ENCODE results near the gene NPR2.

DNA sequence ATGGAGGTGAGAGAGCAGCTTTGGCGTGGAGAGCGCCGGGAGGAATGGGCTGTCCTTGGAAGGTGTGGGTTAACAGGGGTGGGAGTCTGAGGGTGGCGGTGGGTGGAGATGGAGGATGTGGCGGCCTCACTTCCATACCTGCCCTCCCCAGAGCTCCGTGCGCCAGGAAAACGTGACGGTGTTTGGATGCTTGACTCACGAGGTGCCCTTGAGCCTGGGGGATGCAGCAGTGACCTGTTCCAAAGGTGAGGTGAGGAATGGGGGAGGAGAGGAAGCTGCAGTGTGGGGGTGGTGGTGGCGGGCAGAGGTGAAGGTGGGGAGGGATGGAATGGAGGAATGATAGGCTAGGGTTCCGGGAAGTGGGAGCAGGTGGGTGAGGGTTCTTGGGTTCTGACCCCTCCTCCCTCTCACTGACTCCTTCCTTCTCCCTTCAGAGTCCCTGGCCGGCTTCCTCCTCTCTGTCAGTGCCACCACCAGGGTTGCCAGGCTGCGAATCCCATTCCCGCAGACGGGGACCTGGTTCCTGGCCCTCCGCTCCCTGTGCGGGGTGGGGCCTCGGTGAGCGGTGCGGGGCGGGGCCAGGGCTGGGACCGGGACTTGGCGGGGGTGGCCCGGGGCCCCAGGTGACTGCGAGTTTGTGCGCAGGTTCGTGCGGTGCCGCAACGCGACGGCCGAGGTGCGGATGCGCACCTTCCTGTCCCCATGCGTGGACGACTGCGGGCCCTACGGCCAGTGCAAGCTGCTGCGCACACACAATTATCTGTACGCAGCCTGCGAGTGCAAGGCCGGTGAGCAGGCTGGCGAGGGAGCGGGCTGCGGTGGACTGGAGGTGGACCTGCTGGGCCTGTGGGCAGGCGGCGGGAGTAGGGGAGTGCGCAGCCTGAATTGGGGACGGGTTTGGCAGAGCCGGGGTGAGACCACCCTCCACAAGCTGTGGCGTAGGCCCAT lies 54.7 kb downstream of the NPR2 start:
- TF ChIP-seq, protein P1, sequence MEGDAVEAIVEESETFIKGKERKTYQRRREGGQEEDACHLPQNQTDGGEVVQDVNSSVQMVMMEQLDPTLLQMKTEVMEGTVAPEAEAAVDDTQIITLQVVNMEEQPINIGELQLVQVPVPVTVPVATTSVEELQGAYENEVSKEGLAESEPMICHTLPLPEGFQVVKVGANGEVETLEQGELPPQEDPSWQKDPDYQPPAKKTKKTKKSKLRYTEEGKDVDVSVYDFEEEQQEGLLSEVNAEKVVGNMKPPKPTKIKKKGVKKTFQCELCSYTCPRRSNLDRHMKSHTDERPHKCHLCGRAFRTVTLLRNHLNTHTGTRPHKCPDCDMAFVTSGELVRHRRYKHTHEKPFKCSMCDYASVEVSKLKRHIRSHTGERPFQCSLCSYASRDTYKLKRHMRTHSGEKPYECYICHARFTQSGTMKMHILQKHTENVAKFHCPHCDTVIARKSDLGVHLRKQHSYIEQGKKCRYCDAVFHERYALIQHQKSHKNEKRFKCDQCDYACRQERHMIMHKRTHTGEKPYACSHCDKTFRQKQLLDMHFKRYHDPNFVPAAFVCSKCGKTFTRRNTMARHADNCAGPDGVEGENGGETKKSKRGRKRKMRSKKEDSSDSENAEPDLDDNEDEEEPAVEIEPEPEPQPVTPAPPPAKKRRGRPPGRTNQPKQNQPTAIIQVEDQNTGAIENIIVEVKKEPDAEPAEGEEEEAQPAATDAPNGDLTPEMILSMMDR (IDR thresholded peaks at IDR 0.05; ENCODE audit: insufficient read depth, low read length, poor library complexity, severe bottlenecking), result no peak
- TF ChIP-seq EZH2phosphoT487 (conservative IDR thresholded peaks at IDR 0.05; ENCODE audit: low read length), result no peak
